Bladder microvascular endothelial cell (primary cell): ENCODE data around the gene OR5AN1. TPM values are rescaled to one million over a fixed set of nuclear protein-coding genes. Genes with fewer than 3 reads are reported as not detected.

Source experiments
- total RNA-seq: library from RNA; depleted of rRNA; stranded (reverse); fragments of >200 nt; gene quantifications from 2 replicates; pipeline ENCODE4 v1.2.3, GENCODE V29; 2014

Gene OR5AN1
- total RNA-seq: under 0.01 TPM in 1 of 2 replicates, not detected in the other

GRCh38 chr11:59358595-59358994 is at the start of gene OR5AN1:
Gene OR5AN1 (plus strand): TSS chr11:59358895. CDS start chr11:59364459, 5,564 bp downstream.

Other genes with a start within 250 kb of the OR5AN1 start
- 48.4 and 85.1 TPM in 2 replicates for gene FAM111A, start 216.0 kb upstream of the OR5AN1 start, total RNA-seq
- 0.32 and 68.3 TPM in 2 replicates for gene DTX4, start 186.8 kb upstream of the OR5AN1 start, total RNA-seq
- 0.06 TPM in 1 of 2 replicates, not detected in the other for gene MPEG1, start 146.0 kb upstream of the OR5AN1 start, total RNA-seq
- under 0.01 TPM in 1 of 2 replicates, not detected in the other for gene OR5A2, start 67.5 kb downstream of the OR5AN1 start, total RNA-seq
- not detected in 2 replicates for gene OR5A1, start 77.6 kb downstream of the OR5AN1 start, total RNA-seq
- gene OR4D6, start 98.1 kb downstream of the OR5AN1 start, total RNA-seq: not detected in 2 replicates
- gene OR4D10, start 114.4 kb downstream of the OR5AN1 start, total RNA-seq: not detected in 2 replicates
- not detected in 2 replicates for gene OR4D11, start 144.7 kb downstream of the OR5AN1 start, total RNA-seq
- gene OR4D9, start 152.6 kb downstream of the OR5AN1 start, total RNA-seq: not detected in 2 replicates